ENCODE results near the gene DIP2C.
"Not testable (repeated sequence)": the region's sequence is repeated elsewhere in the genome, so short reads cannot be mapped to it uniquely, and the experiment has no call there.

Gene DIP2C

DNA sequence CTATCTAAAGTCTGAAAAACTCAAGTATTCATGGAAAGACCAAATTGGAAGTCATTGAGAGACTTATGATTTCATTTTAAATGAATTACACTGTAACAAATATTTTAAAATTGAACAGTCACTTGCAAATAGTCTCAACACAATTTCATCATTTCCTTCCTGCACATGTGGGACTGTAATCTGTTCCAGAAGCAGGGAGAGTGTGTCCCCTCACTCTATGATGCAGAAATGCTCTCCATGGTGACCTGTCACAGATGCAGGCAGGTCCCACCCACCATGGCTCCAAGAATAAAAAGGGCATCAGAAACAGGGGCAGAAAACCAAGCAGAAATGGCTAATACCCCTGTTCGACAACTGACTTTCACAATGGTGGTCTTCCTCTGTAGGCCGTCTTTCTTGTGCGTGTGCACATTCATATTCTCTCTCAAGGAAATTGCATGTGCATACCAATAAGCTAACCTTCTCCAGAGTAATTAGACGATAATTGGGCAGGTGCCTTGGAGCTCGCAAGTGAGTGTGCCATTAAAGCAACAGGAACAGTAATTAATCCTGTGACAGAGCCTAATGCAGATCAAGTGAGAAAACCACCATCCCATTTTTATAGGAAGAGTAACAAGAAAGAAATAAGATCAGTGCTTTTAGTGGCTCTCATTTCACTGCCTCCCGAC is 383.3 kb downstream of the DIP2C start:
- DNase-seq (ENCODE audit: low read depth in 3 of 3), result no peak

DNA sequence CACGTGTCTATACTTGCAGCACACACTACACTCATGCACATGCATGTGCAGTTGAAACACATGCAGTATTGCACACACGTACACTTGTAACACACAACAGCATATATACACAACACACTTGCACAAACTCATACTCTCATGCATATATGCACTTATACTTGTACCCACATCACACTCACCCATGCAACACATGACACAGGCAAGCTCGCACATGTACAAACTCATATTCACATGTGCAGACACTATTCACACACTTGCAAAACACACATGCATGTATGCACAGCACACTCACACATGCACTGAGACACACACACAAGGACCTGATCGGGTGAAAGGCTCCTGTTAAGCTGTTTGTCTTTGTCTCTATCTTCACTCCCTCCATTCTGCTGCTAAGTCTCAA is 384.4 kb downstream of the DIP2C start:
- DNase-seq (ENCODE audit: low read depth in 3 of 3), result no peak

- no peak for DNase-seq (ENCODE audit: low read depth in 3 of 3)
Measured at GRCh38 chr10:301536-301935, 387.9 kb downstream of the DIP2C start.

GRCh38 chr10:300580-300979 is 388.9 kb downstream of the DIP2C start:
- DNase-seq (ENCODE audit: low read depth in 3 of 3), result not testable (repeated sequence)

GRCh38 chr10:299969-300368 is 389.5 kb downstream of the DIP2C start:
- DNase-seq (ENCODE audit: low read depth in 3 of 3), result no peak

DNA sequence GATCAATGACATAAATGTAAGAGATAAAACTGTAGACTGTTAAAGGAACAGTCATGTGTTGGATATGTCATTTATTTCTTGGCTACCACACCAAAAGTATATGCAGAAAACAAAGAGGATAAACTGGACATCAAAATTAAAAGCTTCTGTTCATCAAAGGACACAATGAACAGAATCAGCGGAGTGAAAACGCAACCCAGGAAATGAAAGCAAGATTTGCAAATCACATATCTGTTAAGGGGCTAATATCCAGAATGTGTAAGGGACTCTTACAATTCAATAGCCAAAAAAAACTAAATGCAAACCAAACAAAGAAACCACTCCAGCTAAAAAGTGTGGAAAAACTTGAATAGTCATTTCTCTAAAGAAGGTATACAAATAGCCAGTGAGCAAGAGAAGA is 390.0 kb downstream of the DIP2C start:
- no peak for DNase-seq (ENCODE audit: low read depth in 3 of 3)

- no peak for DNase-seq (ENCODE audit: low read depth in 3 of 3)
Measured at GRCh38 chr10:298033-298432, 391.4 kb downstream of the DIP2C start.

DNA sequence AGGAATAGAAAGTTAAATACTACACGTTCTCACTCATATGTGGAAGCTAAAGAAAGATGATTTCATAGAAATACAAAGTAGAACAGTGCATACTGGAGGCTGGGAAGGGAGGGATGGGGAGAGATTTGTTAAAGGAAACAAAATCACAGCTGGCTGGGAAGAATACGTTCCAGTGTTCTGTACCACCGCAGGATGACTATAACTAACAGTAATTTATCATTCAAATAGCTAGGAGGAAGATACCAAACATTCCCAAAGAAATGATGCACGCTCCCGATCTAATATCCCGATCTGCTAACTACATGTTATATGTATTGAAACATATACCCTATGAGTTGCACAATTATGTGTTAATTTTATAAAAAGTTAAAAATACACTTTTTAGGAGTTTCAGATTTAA is 391.9 kb downstream of the DIP2C start:
- DNase-seq (ENCODE audit: low read depth in 3 of 3), result no peak

DNA sequence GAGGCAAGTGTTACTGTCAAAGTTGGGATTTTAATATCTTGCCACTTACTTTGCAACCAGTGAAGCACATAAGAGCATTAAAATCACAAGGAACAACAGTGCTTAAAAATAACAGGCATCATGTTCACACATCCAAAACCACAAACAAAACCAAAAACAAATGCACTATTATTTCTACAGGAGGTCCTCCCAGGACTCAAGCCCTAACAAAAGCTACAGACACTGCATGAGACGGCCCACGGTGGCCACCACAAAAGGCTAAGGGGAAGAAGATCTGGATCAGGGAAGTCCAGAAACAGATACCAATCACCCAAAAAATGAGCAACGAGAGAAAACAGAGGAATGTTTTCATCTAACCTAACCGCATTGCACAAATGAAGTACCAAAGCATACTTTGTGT is 395.8 kb downstream of the DIP2C start:
- DNase-seq (ENCODE audit: low read depth in 3 of 3), result no peak

DNA sequence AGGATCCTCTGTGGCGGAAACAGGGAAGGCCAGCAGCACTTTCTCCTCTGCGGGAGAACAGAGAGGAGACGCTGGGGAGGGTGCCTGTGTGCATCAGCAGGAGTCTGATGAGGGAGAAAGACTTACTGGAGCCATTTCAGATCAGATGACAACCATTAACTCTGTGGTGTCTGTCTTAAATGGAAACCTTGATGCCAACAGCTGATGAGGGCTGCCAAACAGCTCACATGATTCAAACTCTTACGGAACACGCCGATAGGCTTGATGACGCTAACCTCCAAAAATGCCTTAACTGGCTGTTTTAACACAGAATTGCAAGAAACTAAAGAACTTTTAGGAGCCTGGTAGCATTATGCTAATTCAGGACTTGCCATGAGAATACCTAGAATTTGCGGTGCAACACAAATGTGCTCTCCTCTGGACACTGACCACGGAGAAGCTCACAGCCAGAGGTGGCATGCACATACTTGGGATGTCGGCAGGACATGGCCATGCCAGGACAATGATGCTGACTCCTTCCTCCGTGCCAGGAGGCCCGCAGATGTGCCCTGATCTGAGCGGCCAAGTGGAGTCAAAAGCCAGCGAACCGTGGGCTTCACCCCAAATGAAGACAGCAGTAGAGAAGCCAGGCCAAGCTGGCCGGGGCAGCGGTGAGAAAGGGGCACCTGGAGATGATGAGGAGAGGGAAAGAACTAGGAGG is 399.3 kb downstream of the DIP2C start:
- no peak for DNase-seq (ENCODE audit: low read depth in 3 of 3)

- DNase-seq (ENCODE audit: low read depth in 3 of 3), result no peak
Measured at GRCh38 chr10:289581-289980, 399.9 kb downstream of the DIP2C start.

- DNase-seq (ENCODE audit: low read depth in 3 of 3), result no peak
Measured at GRCh38 chr10:288316-289200, 400.9 kb downstream of the DIP2C start.

DNA sequence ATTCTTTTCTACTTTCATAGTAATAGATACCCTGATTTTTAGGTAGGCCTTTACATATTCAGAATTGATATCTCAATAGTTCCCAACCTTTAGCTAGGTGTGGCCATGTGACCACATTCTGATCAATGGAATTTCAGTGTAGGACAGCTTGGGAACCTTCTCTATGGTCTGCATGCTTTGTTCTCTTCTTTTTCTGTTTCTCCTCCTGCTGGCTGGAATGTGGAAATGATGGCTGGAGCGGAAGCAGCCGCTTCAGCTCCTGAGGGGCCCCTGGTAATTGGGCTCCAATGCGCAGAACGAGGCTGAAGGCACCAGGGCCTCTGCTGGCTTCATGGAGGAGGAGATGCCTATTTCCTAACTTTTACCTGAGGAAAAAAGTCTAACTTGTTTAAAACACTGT is 401.7 kb downstream of the DIP2C start:
- DNase-seq (ENCODE audit: low read depth in 3 of 3), result no peak

- no peak for DNase-seq (ENCODE audit: low read depth in 3 of 3)
Measured at GRCh38 chr10:287026-287709, 402.3 kb downstream of the DIP2C start.

- DNase-seq (ENCODE audit: low read depth in 3 of 3), result no peak
Measured at GRCh38 chr10:285216-285615, 404.3 kb downstream of the DIP2C start.

DNA sequence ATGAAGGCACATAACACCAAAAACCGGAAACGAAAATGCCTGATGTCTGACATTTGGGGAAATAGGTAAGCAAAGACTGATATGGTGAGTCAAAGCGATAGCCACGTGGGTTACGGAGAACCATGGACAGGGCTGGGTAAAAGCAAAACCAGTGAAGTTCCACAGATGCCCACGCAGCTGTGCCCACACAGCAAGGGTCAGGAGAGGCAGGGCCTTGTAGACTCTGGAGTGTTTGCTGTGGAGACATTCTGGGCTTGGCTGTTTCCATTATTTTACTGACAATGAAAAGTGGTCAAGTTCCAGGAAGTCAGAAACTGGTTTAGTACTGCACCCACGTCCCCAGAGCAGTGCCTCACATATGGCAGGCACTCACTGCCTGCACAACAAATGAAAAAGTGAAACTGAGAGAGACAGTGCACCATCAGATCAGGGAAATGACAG is 405.5 kb downstream of the DIP2C start:
- peak in 2 of 3 experiments; percentile 10 to 36 for DNase-seq (ENCODE audit: low read depth in 3 of 3)

- DNase-seq (ENCODE audit: low read depth in 3 of 3), result no peak
Measured at GRCh38 chr10:283140-283479, 406.4 kb downstream of the DIP2C start.

GRCh38 chr10:282294-283139 is 407.0 kb downstream of the DIP2C start:
- no peak for DNase-seq (ENCODE audit: low read depth in 3 of 3)

DNA sequence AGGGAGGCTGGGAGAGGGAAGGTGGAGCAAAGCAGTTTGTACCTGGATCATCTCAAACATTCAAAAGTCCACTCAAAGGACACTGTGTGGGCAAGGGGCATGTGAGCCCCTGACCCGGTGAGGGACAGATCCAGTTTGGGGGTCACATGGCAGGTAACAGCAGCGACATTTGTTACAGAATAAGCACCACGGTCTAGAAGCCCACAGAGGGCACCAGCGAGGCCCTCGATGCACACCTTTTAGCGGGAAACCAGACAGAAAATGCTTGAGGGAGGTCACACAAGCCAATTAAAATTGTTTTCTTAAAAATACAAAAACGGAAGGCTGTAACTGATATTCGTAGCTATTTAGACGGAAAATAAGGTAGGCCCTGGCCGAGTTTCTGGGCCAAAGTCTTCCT is 409.8 kb downstream of the DIP2C start:
- DNase-seq (ENCODE audit: low read depth in 3 of 3), result no peak

GRCh38 chr10:279232-279631 is 410.2 kb downstream of the DIP2C start:
- DNase-seq (ENCODE audit: low read depth in 3 of 3), result no peak

GRCh38 chr10:278707-279106 is 410.8 kb downstream of the DIP2C start:
- no peak for DNase-seq (ENCODE audit: low read depth in 3 of 3)

Measured in stimulated activated CD4-positive, alpha-beta T cell treated with anti-CD3 and anti-CD28 coated beads, TNF-alpha, amount 100 ng/mL, for 24 hours (primary cell).